NCI-H1436 (cell line): ENCODE measurements around the gene TRPM3.
A peak's percentile ranks its signal among the peaks of the same experiment; 100 is the strongest.
"Not testable (repeated sequence)": the region's sequence is repeated elsewhere in the genome, so short reads cannot be mapped to it uniquely, and the experiment has no call there.

Experiments
- DNase-seq: peaks from one replicate; lab custom pipeline; 2025; lab: John Stamatoyannopoulos, UW

Gene TRPM3

GRCh38 chr9:70749066-70749465 lies 372.4 kb downstream of the TRPM3 start:
- DNase-seq: no peak

GRCh38 chr9:70747261-70747718 lies 374.1 kb downstream of the TRPM3 start:
- no peak for DNase-seq

- peak; percentile 1 for DNase-seq
Measured at GRCh38 chr9:70746760-70747159, 374.7 kb downstream of the TRPM3 start.

GRCh38 chr9:70746316-70746715 lies 375.1 kb downstream of the TRPM3 start:
- no peak for DNase-seq

- DNase-seq: not testable (repeated sequence)
Measured at GRCh38 chr9:70724794-70725193, 396.6 kb downstream of the TRPM3 start.

GRCh38 chr9:70724025-70724424 lies 397.4 kb downstream of the TRPM3 start:
- not testable (repeated sequence) for DNase-seq

- DNase-seq: not testable (repeated sequence)
Measured at GRCh38 chr9:70706797-70707196, 414.6 kb downstream of the TRPM3 start.

GRCh38 chr9:70701163-70701562 lies 420.3 kb downstream of the TRPM3 start:
- no peak for DNase-seq

- DNase-seq: no peak
Measured at GRCh38 chr9:70696694-70697335, 424.6 kb downstream of the TRPM3 start.

GRCh38 chr9:70694758-70695157 lies 426.7 kb downstream of the TRPM3 start:
- no peak for DNase-seq

- no peak for DNase-seq
Measured at GRCh38 chr9:70693186-70693585, 428.2 kb downstream of the TRPM3 start.

- no peak for DNase-seq
Measured at GRCh38 chr9:70692431-70692830, 429.0 kb downstream of the TRPM3 start.

GRCh38 chr9:70688704-70689103 lies 432.7 kb downstream of the TRPM3 start:
- no peak for DNase-seq

- DNase-seq: no peak
Measured at GRCh38 chr9:70683841-70684240, 437.6 kb downstream of the TRPM3 start.

- DNase-seq: no peak
Measured at GRCh38 chr9:70682298-70682697, 439.1 kb downstream of the TRPM3 start.

- no peak for DNase-seq
Measured at GRCh38 chr9:70679845-70680244, 441.6 kb downstream of the TRPM3 start.

- DNase-seq: no peak
Measured at GRCh38 chr9:70678153-70678552, 443.3 kb downstream of the TRPM3 start.

- no peak for DNase-seq
Measured at GRCh38 chr9:70677055-70677735, 444.2 kb downstream of the TRPM3 start.

- DNase-seq: no peak
Measured at GRCh38 chr9:70675868-70676370, 445.5 kb downstream of the TRPM3 start.

GRCh38 chr9:70673844-70674243 lies 447.6 kb downstream of the TRPM3 start:
- DNase-seq: no peak

- DNase-seq: no peak
Measured at GRCh38 chr9:70672161-70672649, 449.2 kb downstream of the TRPM3 start.

- no peak for DNase-seq
Measured at GRCh38 chr9:70668751-70669150, 452.7 kb downstream of the TRPM3 start.

- no peak for DNase-seq
Measured at GRCh38 chr9:70658765-70659164, 462.7 kb downstream of the TRPM3 start.
